Ramos (cell line): ENCODE measurements around the gene USHBP1.

Source experiments
- in situ Hi-C: fragments of 300-500 bp; cut with MboI; formaldehyde crosslinking; loops from one replicate; pipeline ENCODE4 v1.14.3; 2022; ENCODE audit warnings: low sequenced_read_pairs; ENCODE audit not compliant: unreplicated experiment

Gene USHBP1

GRCh38 chr19:17243830-17244617, 20.5 kb downstream of the USHBP1 start:
- in situ Hi-C loops = no loop called here

GRCh38 chr19:17243211-17243829, 21.2 kb downstream of the USHBP1 start:
- in situ Hi-C loops = no loop called here

GRCh38 chr19:17242431-17243208, 21.9 kb downstream of the USHBP1 start:
- in situ Hi-C loops = no loop called here

- in situ Hi-C loops = no loop called here
Measured at GRCh38 chr19:17240826-17241399, 23.6 kb downstream of the USHBP1 start.

GRCh38 chr19:17240062-17240752, 24.3 kb downstream of the USHBP1 start:
- in situ Hi-C loops = no loop called here

GRCh38 chr19:17237747-17238706, 26.5 kb downstream of the USHBP1 start:
- in situ Hi-C loops = no loop called here

GRCh38 chr19:17236811-17237543, 27.6 kb downstream of the USHBP1 start:
- in situ Hi-C loops = no loop called here

GRCh38 chr19:17235971-17236777, 28.4 kb downstream of the USHBP1 start:
- in situ Hi-C loops = no loop called here

- in situ Hi-C loops = no loop called here
Measured at GRCh38 chr19:17235300-17235970, 29.1 kb downstream of the USHBP1 start.

GRCh38 chr19:17234911-17235299, 29.6 kb downstream of the USHBP1 start:
- in situ Hi-C loops = no loop called here

GRCh38 chr19:17232258-17232657, 32.3 kb downstream of the USHBP1 start:
- in situ Hi-C loops = no loop called here

- in situ Hi-C loops = no loop called here
Measured at GRCh38 chr19:17229890-17230289, 34.7 kb downstream of the USHBP1 start.

- in situ Hi-C loops = no loop called here
Measured at GRCh38 chr19:17227798-17228367, 36.7 kb downstream of the USHBP1 start.

- in situ Hi-C loops = no loop called here
Measured at GRCh38 chr19:17226002-17226933, 38.3 kb downstream of the USHBP1 start, which contains the start of gene OCEL1. TSS of gene OCEL1 (plus strand) at chr19:17226226. CDS start at chr19:17226248, 22 bp downstream.

GRCh38 chr19:17225053-17225452, 39.5 kb downstream of the USHBP1 start:
- in situ Hi-C loops = no loop called here
